ENCODE results near the gene RNF150.

Gene RNF150

GRCh38 chr4:141036786-141037185 lies 96.5 kb downstream of the RNF150 start:
- in situ Hi-C loops (cut with HindIII; ENCODE audit: low sequenced_read_pairs): no loop called here

- in situ Hi-C loops (cut with HindIII; ENCODE audit: low sequenced_read_pairs): no loop called here
Measured at GRCh38 chr4:141035920-141036319, 97.3 kb downstream of the RNF150 start.

GRCh38 chr4:141028024-141028529 lies 105.2 kb downstream of the RNF150 start:
- in situ Hi-C loops (cut with HindIII; ENCODE audit: low sequenced_read_pairs): no loop called here

GRCh38 chr4:141027421-141027820 lies 105.8 kb downstream of the RNF150 start:
- in situ Hi-C loops (cut with HindIII; ENCODE audit: low sequenced_read_pairs): no loop called here

DNA sequence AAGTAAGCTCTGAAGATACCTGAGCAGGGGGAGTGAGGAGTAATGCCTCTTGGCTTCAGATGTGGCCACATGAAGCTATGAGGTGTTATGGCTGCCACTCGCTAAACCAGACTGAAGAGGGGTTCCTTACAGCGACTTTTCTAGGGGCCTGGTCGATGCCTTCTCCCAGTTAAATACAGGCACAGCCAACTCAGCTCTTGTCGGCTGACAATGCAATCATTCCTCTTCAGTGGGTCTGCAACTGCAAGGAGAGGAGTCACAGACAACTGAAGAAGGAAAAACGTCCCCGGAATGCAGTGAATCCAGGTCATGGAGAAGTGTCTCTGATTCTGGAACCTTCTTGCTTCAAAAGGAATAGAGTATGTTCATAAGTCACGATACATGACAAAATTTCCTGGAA lies 106.4 kb downstream of the RNF150 start:
- in situ Hi-C loops (cut with HindIII; ENCODE audit: low sequenced_read_pairs): no loop called here

DNA sequence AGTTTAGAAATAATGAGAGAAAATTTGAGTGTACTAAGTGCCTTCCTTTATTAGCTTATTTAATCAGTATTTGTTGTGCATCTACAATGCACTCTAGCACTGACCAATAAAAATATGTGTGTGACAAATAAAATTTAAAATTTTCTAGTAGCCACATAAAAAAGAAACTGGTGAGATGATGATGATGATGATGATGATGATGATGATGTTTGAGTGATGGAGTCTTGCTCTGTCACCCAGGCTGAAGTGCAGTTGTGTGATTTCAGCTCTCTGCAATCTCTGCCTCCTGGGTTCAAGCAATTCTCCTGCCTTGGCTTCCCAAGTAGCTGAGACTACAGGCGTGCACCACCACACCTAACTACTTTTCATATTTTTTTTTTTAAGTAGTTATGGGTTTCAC lies 110.2 kb downstream of the RNF150 start:
- in situ Hi-C loops (cut with HindIII; ENCODE audit: low sequenced_read_pairs): loop anchor here (5.0 kb wide), 1 partner anchor 39 kb away; no protein-coding TSS in a partner anchor

- in situ Hi-C loops (cut with HindIII; ENCODE audit: low sequenced_read_pairs): loop anchor here (5.0 kb wide), 1 partner anchor 40 kb away; no protein-coding TSS in a partner anchor
Measured at GRCh38 chr4:141022111-141022695, 111.1 kb downstream of the RNF150 start.

DNA sequence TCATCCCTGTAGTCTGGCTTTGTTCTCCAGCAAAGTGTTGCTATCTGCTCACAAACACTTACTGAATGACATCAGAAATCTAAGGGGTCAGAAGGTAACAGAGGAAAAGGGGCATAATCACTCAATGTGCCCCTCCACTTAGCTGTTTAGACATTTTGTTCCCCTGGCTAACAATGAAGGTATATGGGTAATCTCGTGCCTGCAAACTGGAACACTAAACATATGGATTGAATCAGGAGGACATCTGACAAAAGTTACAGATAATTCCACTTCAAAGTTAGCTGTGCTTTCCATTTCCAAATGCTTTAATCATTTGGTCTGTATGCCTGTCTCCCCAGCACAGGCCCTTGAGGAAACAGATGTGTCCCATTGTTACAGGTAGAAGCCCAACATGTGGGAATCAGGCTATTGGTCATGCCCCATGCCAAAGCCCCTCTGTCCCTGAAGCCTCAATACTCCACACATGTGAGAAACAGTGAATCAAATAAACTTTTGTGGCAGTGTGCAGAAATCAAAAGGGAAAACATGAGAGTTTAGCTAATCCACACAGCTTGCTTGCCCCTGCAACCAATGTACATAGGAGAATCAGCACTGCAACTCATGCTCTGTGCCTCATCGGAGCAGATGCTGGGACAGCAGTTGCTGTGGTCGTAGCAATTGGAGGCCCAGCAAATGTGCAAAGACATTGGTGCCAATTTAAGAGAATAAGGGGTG lies 111.7 kb downstream of the RNF150 start:
- in situ Hi-C loops (cut with HindIII; ENCODE audit: low sequenced_read_pairs): loop anchor here (5.0 kb wide), 1 partner anchor 41 kb away; no protein-coding TSS in a partner anchor

DNA sequence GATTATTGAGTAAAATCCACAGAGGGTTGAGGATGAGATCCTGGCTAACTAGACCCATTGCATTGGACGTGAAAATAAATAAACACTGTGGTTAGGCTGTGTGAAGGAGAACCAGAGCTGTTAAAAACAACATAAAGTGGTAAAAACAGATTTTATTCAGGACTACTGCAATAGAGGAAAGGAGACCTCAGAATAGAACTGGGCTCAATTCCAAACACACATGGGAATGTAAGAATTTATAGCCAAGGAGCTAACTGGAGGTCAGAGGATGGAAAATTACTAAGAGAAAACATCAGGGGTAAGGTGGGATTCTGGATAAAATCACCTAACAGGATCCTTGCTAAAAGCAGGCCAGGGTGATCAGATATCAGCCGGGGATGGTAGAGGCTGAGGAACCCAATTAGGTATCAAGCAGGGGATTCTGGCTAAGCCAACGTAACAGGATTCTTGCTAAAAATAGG lies 112.4 kb downstream of the RNF150 start:
- in situ Hi-C loops (cut with HindIII; ENCODE audit: low sequenced_read_pairs): loop anchor here (5.0 kb wide), 1 partner anchor 41 kb away; no protein-coding TSS in a partner anchor

DNA sequence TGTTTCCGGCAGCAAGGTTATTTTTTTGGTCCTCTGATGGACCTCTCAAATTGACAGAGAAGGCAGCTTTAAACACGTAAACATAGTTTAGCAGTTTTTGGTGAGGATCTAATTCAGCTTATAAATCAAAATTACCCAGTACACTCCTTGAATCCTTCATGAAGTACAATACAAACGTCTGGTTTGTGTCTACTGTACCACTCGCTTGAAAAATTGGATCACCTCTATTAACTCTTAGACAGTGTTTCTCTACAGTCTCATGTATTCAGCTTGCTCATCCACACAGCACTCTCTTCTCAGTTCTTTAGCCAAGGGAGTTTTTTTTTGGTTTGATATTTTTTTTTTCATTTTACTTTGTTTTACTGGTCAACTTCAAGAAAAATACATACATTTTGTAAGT lies 113.5 kb downstream of the RNF150 start:
- in situ Hi-C loops (cut with HindIII; ENCODE audit: low sequenced_read_pairs): loop anchor here (5.0 kb wide), 1 partner anchor 43 kb away; no protein-coding TSS in a partner anchor

DNA sequence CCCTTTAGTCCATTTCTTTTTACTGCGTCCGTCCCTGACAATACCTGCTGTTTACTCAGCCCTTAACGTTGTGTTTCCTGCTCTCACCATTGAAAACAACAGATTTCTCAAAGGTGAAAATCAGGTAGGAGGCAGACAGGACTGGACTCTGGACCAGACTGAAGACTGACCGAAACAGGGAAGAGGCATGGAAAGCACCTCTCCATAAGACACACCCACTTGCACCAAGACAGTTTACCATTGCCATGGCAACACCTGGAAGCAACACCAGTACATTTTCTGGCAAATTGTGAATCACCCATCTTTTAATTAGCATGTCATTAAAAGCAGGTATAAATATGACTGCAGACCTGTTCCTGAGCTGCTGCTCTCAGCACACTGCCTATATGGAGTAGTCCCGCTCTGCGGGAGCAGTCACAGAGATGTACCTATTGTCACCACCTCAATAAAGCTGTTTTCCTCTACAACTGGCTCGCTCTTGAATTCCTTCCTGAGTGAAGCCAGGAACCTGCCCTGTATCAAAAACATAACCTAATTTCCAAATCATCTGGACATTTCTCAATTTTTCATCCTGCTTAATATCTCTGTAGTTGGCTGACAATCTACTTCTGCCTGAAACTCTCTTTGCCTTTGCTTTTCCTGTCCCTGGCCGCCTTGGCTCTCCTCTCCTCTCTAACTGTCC lies 117.0 kb downstream of the RNF150 start:
- in situ Hi-C loops (cut with HindIII; ENCODE audit: low sequenced_read_pairs): no loop called here

DNA sequence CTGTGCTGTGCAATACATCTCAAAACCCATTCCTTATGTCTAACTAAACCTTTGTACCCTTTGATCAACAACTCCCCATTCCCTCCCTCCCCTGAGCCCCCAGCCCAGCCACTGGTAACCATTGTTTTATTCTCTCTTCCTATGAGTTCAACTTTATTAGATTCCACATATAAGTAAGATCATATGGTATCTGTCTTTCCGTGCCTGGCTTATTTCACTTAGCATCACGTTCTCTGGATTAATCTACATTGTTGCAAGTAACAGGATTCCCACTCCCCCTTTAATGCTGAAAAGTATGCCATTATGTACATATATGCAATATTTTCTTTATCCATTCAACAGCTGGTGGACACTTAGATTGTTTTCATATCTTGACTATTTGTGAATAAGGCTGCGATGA lies 119.4 kb downstream of the RNF150 start:
- in situ Hi-C loops (cut with HindIII; ENCODE audit: low sequenced_read_pairs): loop anchor here (5.0 kb wide), 1 partner anchor 68 kb away; no protein-coding TSS in a partner anchor

- in situ Hi-C loops (cut with HindIII; ENCODE audit: low sequenced_read_pairs): loop anchor here (5.0 kb wide), 1 partner anchor 70 kb away; no protein-coding TSS in a partner anchor
Measured at GRCh38 chr4:141011901-141012315, 121.4 kb downstream of the RNF150 start.

- in situ Hi-C loops (cut with HindIII; ENCODE audit: low sequenced_read_pairs): loop anchor here (5.0 kb wide), 1 partner anchor 72 kb away; no protein-coding TSS in a partner anchor
Measured at GRCh38 chr4:141009931-141010330, 123.3 kb downstream of the RNF150 start.

DNA sequence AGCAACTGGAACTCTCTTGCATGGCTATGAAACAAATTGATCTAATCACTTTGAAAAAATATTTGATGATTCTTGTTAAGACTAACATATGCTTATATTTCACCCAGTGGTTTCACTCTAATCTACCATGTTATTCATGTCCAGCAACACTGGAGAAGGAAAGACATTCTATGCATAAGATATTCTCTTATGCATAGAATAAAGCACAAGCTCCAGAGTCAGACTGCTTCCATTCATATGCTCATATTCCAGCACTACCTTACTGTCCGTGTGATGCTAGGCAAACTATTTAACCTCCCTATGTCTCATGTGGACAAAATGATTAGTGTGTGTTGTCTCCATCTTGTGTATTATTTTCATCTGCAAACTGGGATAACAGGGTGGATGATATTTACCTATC lies 124.1 kb downstream of the RNF150 start:
- in situ Hi-C loops (cut with HindIII; ENCODE audit: low sequenced_read_pairs): no loop called here

DNA sequence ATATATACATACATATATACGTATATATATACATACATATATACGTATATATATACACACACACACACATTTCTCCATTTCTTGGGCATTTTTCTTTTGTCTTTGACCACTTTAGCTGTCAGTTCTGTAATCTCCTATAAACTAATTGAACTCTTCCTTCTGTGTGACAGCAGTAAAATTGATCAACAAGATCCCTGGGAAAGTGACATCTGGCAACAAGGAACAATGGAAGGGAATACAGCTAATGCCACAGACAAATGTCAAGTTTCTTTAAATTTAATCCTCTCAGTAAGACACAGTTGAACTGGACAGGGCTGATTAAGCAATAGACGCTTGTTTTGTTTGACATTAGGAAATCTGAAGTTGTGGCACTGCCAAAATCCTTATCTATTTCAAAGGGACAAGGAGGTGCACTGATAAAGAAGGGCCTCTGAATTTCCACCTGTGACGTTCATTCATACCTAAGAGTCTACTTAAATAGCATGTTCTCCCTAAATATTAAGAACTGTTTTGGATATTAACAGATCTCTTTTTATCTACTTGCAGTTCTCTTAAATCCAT lies 126.9 kb downstream of the RNF150 start:
- in situ Hi-C loops (cut with HindIII; ENCODE audit: low sequenced_read_pairs): no loop called here

DNA sequence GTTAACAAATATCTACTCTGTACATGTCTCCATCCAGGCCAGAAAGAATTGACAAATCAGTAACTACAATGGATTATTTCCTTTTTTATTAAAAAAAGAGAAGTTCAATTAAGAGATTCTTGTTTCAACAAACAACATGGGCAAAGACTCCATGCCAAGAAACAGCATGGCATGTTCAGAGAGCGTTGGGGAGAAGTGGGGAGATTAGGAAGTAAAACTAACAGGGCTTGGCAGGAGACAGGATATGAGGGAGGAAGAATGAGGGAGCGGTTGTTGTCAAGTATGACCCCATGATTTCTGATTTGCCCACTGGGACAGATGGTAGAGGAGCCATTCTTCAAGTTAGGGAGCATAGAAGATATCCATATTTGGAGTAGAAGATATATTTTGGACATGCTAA lies 128.4 kb downstream of the RNF150 start:
- in situ Hi-C loops (cut with HindIII; ENCODE audit: low sequenced_read_pairs): no loop called here

DNA sequence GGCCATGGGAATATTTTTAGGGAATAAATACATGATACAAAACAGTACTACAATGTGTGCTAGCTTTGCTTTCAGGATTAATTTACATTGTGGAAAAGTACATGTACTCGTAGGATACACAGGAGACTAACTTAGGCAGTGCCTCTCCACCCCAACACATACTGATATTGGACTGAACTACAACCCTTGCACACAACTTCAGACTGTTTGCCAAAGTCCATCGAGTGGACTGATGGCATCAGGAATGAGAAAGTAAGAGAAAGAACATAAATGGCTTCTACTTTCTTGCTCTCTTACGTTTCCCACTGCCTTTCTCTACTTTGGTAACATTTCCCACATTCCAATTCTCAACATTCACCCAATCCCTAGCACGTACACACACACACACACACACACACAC lies 130.1 kb downstream of the RNF150 start:
- in situ Hi-C loops (cut with HindIII; ENCODE audit: low sequenced_read_pairs): no loop called here

DNA sequence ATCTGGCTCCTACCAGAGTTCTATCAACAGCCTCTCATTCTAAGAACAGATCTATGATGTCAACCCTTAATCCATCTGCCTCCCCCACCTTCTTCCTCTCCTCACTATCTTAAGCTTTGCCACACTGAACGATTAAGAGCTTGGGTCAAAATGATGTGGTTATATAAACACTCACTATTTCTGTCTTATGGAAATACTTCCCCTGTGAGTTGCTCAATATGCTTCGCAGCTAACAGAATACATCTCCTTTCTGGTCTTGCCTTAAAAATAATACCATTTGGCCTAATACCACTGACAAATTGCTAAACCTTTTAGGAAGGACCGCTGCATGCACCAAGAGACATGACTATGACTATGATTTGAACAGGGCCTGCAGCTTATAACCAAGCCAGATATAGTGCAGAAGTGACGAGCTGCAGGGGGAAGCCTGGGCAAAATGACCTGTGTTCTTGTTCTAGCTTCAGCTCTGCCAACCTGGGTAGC lies 130.9 kb downstream of the RNF150 start:
- in situ Hi-C loops (cut with HindIII; ENCODE audit: low sequenced_read_pairs): no loop called here

DNA sequence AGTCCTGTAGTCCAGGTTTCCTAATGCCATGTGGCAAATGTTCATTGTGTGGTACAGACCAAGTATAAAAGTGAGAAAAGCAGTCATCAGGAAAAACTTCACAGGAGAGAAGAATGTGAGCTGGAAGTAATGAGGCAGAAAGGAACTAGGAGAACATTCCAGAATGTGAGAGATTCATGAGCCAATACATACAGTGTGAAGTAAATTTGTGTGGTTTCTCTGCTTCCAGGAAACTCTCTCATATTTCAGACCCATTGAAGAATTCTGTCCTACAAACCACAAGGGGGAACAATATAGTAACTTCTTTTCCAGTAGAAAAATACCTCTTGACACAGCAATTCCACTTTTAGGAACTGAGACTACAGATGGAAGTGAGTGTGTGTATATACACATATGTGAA lies 136.5 kb downstream of the RNF150 start:
- in situ Hi-C loops (cut with HindIII; ENCODE audit: low sequenced_read_pairs): no loop called here

DNA sequence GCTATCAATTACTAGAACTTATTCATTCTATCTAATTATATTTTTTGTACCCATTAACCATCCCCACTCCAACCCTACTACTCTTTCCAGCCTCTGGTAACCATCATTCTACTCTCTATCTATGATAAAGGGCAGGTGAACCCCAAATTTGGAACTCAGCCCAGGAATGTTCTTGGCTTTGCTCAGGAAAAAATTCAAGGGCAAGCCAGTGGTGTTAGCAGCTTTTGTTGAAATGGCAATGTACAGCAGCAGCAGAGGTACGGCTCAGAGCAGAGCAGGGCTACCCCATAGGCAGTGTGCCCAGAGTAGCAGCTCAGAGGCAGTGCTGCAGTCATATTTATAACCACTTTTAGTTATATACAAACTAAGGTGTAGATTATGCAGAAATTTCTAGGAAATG lies 138.2 kb downstream of the RNF150 start:
- in situ Hi-C loops (cut with HindIII; ENCODE audit: low sequenced_read_pairs): no loop called here

All from endothelial cell of hepatic sinusoid (primary cell).